T-cell (primary cell): ENCODE measurements around the gene SEC14L1. TPM values are rescaled to one million over a fixed set of nuclear protein-coding genes. Genes with fewer than 3 reads are reported as not detected.
"Not testable (repeated sequence)": the region's sequence is repeated elsewhere in the genome, so short reads cannot be mapped to it uniquely, and the experiment has no call there.

ENCODE experiments used
- ATAC-seq, 4 experiments: fragments of 200-7000 bp in 3 of 4; fragments of 150-1000 bp in 1 of 4; cut with Tn5 transposase; replicated peaks in 1 of 4; 1 replicate in 3 of 4; 2 replicates in 1 of 4; pipeline ENCODE4 v1.10.0; 2021; ENCODE audit warnings: moderate library complexity in 3 of 4, mild to moderate bottlenecking in 2 of 4, moderate number of reproducible peaks in 1 of 4
- CTCF ChIA-PET, 2 donors: fragments of 300-600 bp; sonication (Branson Sonifier 250); formaldehyde crosslinking; loops; one replicate each; lab custom pipeline; 2022; ENCODE audit warnings: antibody characterized with exemption in 2 of 2; lab: Charles Lee
- POLR2A ChIA-PET, 2 donors: fragments of 300-600 bp; sonication (Branson Sonifier 250); formaldehyde crosslinking; loops; one replicate each; lab custom pipeline; 2022; ENCODE audit warnings: antibody characterized with exemption in 2 of 2; lab: Charles Lee
- DNase-seq, 35 experiments: peaks; one replicate each; pipeline versions ENCODE4 v3.0.0 to v3.0.0-alpha.2; 2013 to 2023
- H3K27ac ChIP-seq: one replicate; pipeline ENCODE4 v1.5.1; 2013; ENCODE audit warnings: low read length
- H3K27me3 ChIP-seq, 2 experiments: replicated peaks in 1 of 2; 1 replicate in 1 of 2; 2 replicates in 1 of 2; pipeline versions ENCODE4 v1.6.1 to v1.7.0; 2013; ENCODE audit warnings: low read length in 1 of 2, mixed read lengths in 1 of 2; ENCODE audit not compliant: control insufficient read depth in 2 of 2, insufficient read depth in 2 of 2; ENCODE audit errors: extremely low read depth in 1 of 2
- H3K36me3 ChIP-seq, 2 donors: 1 replicate in 1 of 2; 2 replicates in 1 of 2; pipeline versions ENCODE4 v1.6.1 to v1.7.0; 2013; ENCODE audit warnings: low read length in 1 of 2; ENCODE audit not compliant: control insufficient read depth in 2 of 2, insufficient read depth in 1 of 2; ENCODE audit errors: extremely low read depth in 1 of 2
- H3K4me1 ChIP-seq, 2 experiments: 1 replicate in 1 of 2; 2 replicates in 1 of 2; pipeline versions ENCODE4 v1.6.1 to v1.7.0; 2013; ENCODE audit warnings: low read length in 2 of 2, mixed read lengths in 1 of 2; ENCODE audit not compliant: insufficient read depth in 2 of 2, control insufficient read depth in 1 of 2; ENCODE audit errors: extremely low read depth in 1 of 2
- H3K4me3 ChIP-seq, 2 donors: 1 replicate in 1 of 2; 2 replicates in 1 of 2; pipeline versions ENCODE4 v1.5.1 to v1.7.0; 2013; ENCODE audit warnings: mild to moderate bottlenecking in 2 of 2, low read length in 1 of 2, moderate library complexity in 1 of 2; ENCODE audit not compliant: control insufficient read depth in 1 of 2; ENCODE audit errors: extremely low read depth in 1 of 2
- H3K9me3 ChIP-seq: 2 replicates; pipeline ENCODE4 v1.7.0; 2013
- H3K27ac Mint-ChIP-seq, 2 donors: one replicate each; pipeline ENCODE4 v1.8.0; 2020 to 2021; ENCODE audit warnings: mild to moderate bottlenecking in 2 of 2, mixed read lengths in 2 of 2
- H3K27me3 Mint-ChIP-seq, 2 donors: one replicate each; pipeline ENCODE4 v1.8.0; 2021 to 2022; ENCODE audit warnings: mixed read lengths in 2 of 2
- H3K36me3 Mint-ChIP-seq: one replicate; pipeline ENCODE4 v1.8.0; 2021; ENCODE audit warnings: mixed read lengths
- H3K4me1 Mint-ChIP-seq, 3 donors: one replicate each; pipeline ENCODE4 v1.8.0; 2020 to 2022; ENCODE audit warnings: mixed read lengths in 3 of 3, mild to moderate bottlenecking in 1 of 3
- H3K4me3 Mint-ChIP-seq, 3 donors: one replicate each; pipeline ENCODE4 v1.8.0; 2020 to 2022; ENCODE audit warnings: mild to moderate bottlenecking in 3 of 3, mixed read lengths in 3 of 3, moderate library complexity in 3 of 3
- H3K9me3 Mint-ChIP-seq, 3 donors: one replicate each; pipeline ENCODE4 v1.8.0; 2020 to 2022; ENCODE audit warnings: mixed read lengths in 3 of 3
- WGBS: methylation state at CpG from one replicate; pipeline ENCODE4 v1.1.5; 2013; ENCODE audit warnings: missing lambda C conversion rate; ENCODE audit not compliant: insufficient coverage; 5-methylcytosine and 5-hydroxymethylcytosine counted together
- total RNA-seq, 35 experiments: library from RNA in 6 of 35; stranded (reverse) in 6 of 35; fragments of 120-200 nt in 1 of 35; gene quantifications; one replicate each; pipeline versions ENCODE4 v1.2.1 to v1.2.4 and lab custom pipeline; 2013 to 2026

Gene SEC14L1
- total RNA-seq, 5 donors from 2014 or later (not counting 1 experiment from before 2014, with no cell fraction given) = 36.9 to 71.6 (median 46.2) TPM

- H3K4me1 ChIP-seq = peaks cover 8 to 21% of the 10 kb centered on the region in 2 experiments
- ChIA-PET CTCF (interaction anchor here (0.6 to 1.7 kb wide), 5 partner anchors 19 to 51 kb away, joined by 3 to 7 read pairs (median 4); partner anchors contain the start of gene SEC14L1 (in 1 of the 2)), POLR2A (interaction anchor here (0.5 to 1.0 kb wide), 2 partner anchors 17 to 51 kb away, joined by 3 to 4 read pairs; no protein-coding TSS in a partner anchor)
- no peak overlapping the region for H3K27ac ChIP-seq
- no peaks in the 10 kb centered on the region for H3K27me3 Mint-ChIP-seq
- DNase-seq (peak in 1 of 35 experiments; percentile 40), ATAC-seq (peak; percentile 41 to 56 (median 50))
- H3K27ac Mint-ChIP-seq = peak overlapping the region in 1 of 2 donors; percentile 23
- H3K36me3 Mint-ChIP-seq = no peaks in the 10 kb centered on the region
- no peaks in the 10 kb centered on the region for H3K36me3 ChIP-seq
- H3K9me3 ChIP-seq = no peaks in the 10 kb centered on the region
- H3K4me1 Mint-ChIP-seq = peaks cover 34 to 35% (median 35%) of the 10 kb centered on the region in 3 donors
- H3K27me3 ChIP-seq = peaks cover 0 to 6% of the 10 kb centered on the region in 2 experiments
- H3K4me3 Mint-ChIP-seq = peak overlapping the region; percentile 42 to 63 (median 62)
- H3K4me3 ChIP-seq = no peak overlapping the region
- WGBS = 60% methylated on average over 1 of the region's 8 CpGs
- no peaks in the 10 kb centered on the region for H3K9me3 Mint-ChIP-seq
Observed at GRCh38 chr17:77106874-77107358, 33.9 kb upstream of the SEC14L1 start.

- Mint-ChIP-seq H3K36me3 (no peaks in the 10 kb centered on the region), H3K4me3 (peak overlapping the region in 2 of 3 donors; percentile 42 to 55), H3K27me3 (no peaks in the 10 kb centered on the region), H3K27ac (no peak overlapping the region), H3K9me3 (no peaks in the 10 kb centered on the region), H3K4me1 (peaks cover 35% of the 10 kb centered on the region in 3 donors)
- Histone ChIP-seq H3K4me1 (peaks cover 8 to 21% of the 10 kb centered on the region in 2 experiments), H3K4me3 (no peak overlapping the region), H3K27me3 (peaks cover 0 to 6% of the 10 kb centered on the region in 2 experiments), H3K36me3 (no peaks in the 10 kb centered on the region), H3K9me3 (no peaks in the 10 kb centered on the region), H3K27ac (no peak overlapping the region)
- WGBS = 81% methylated on average over 6 of the region's 23 CpGs
- POLR2A ChIA-PET = interaction anchor here (0.5 to 1.0 kb wide), 2 partner anchors 18 to 50 kb away, joined by 3 to 4 read pairs; no protein-coding TSS in a partner anchor
- peak; percentile 40 to 85 (median 48) for ATAC-seq
- peak in 33 of 35 experiments; percentile 18 to 81 (median 58) for DNase-seq
- CTCF ChIA-PET = interaction anchor here in 1 of 2 donors (0.6 to 1.7 kb wide), 4 partner anchors 10 to 33 kb away, joined by 4 to 7 read pairs (median 5); partner anchors contain the start of gene SEC14L1
Observed at GRCh38 chr17:77107506-77108433, 33.0 kb upstream of the SEC14L1 start.

GRCh38 chr17:77109159-77109759, 31.5 kb upstream of the SEC14L1 start:
- 84% methylated on average over 4 of the region's 6 CpGs for WGBS
- H3K27ac Mint-ChIP-seq = no peak overlapping the region
- CTCF ChIA-PET = interaction anchor here in 1 of 2 donors (0.6 to 0.7 kb wide), 2 partner anchors 72 to 642 kb away, joined by 3 to 5 read pairs; partner anchors contain the start of gene AANAT

GRCh38 chr17:77109764-77110359, 30.9 kb upstream of the SEC14L1 start:
- ChIA-PET POLR2A (interaction anchor here in 1 of 2 donors (0.5 kb wide), 1 partner anchor 33 kb away, joined by 6 read pairs; no protein-coding TSS in a partner anchor), CTCF (no interaction called here)
- Histone ChIP-seq H3K9me3 (no peaks in the 10 kb centered on the region), H3K36me3 (no peaks in the 10 kb centered on the region), H3K4me3 (no peak overlapping the region), H3K27me3 (peaks cover 0 to 6% of the 10 kb centered on the region in 2 experiments), H3K27ac (no peak overlapping the region), H3K4me1 (peaks cover 8 to 21% of the 10 kb centered on the region in 2 experiments)
- no peaks in the 10 kb centered on the region for H3K9me3 Mint-ChIP-seq
- ATAC-seq = no peak
- peak overlapping the region; percentile 45 to 64 for H3K27ac Mint-ChIP-seq
- WGBS = 33% methylated on average over 3 of the region's 7 CpGs
- peak overlapping the region in 1 of 3 donors; percentile 32 for H3K4me3 Mint-ChIP-seq
- H3K36me3 Mint-ChIP-seq = peaks cover 3% of the 10 kb centered on the region
- H3K4me1 Mint-ChIP-seq = peaks cover 35% of the 10 kb centered on the region in 3 donors
- H3K27me3 Mint-ChIP-seq = no peaks in the 10 kb centered on the region
- no peak for DNase-seq

More at GRCh38 chr17:77109159-77109759, 31.5 kb upstream of the SEC14L1 start:
- peaks cover 0 to 6% of the 10 kb centered on the region in 2 experiments for H3K27me3 ChIP-seq
- ATAC-seq (no peak), DNase-seq (no peak)
- POLR2A ChIA-PET = interaction anchor here in 1 of 2 donors (0.5 kb wide), 1 partner anchor 33 kb away, joined by 6 read pairs; no protein-coding TSS in a partner anchor
- Mint-ChIP-seq H3K36me3 (peaks cover 3% of the 10 kb centered on the region), H3K9me3 (no peaks in the 10 kb centered on the region), H3K4me1 (peaks cover 35% of the 10 kb centered on the region in 3 donors), H3K4me3 (no peak overlapping the region), H3K27me3 (no peaks in the 10 kb centered on the region)
- no peak overlapping the region for H3K4me3 ChIP-seq
- peaks cover 8 to 21% of the 10 kb centered on the region in 2 experiments for H3K4me1 ChIP-seq
- no peaks in the 10 kb centered on the region for H3K36me3 ChIP-seq
- H3K27ac ChIP-seq = no peak overlapping the region
- H3K9me3 ChIP-seq = no peaks in the 10 kb centered on the region

- H3K4me3 ChIP-seq, H3K27me3 Mint-ChIP-seq, H3K4me3 Mint-ChIP-seq, H3K36me3 Mint-ChIP-seq, DNase-seq, CTCF ChIA-PET, H3K36me3 ChIP-seq, H3K27ac ChIP-seq, H3K9me3 ChIP-seq, ATAC-seq, H3K27ac Mint-ChIP-seq, H3K27me3 ChIP-seq, H3K9me3 Mint-ChIP-seq: not testable (repeated sequence)
- H3K4me1 Mint-ChIP-seq = peaks cover 31 to 35% (median 33%) of the 10 kb centered on the region in 3 donors
- POLR2A ChIA-PET = interaction anchor here in 1 of 2 donors (0.7 kb wide), 1 partner anchor 36 kb away, joined by 7 read pairs; no protein-coding TSS in a partner anchor
- WGBS = 80% methylated on average over 9 of the region's 11 CpGs
- peaks cover 8 to 21% of the 10 kb centered on the region in 2 experiments for H3K4me1 ChIP-seq
Observed at GRCh38 chr17:77111165-77111933, 29.4 kb upstream of the SEC14L1 start.
